LNCAP (cell line): Measurements from ENCODE around the gene ACD.

ENCODE experiments used
- CTCF ChIP-seq: fragments of 450-650 bp; IDR thresholded peaks from 2 replicates; pipeline ENCODE4 v1.5.1; 2017; ENCODE audit warnings: mild to moderate bottlenecking

The ACD gene

GRCh38 chr16:67663151-67663876 lies 3.3 kb upstream of the ACD start:
- 0 out of 2 replicates have a peak, but pooled peaks have one; percentile 9 for TF ChIP-seq CTCF

- TF ChIP-seq CTCF, result no peak
These were observed 2.6 kb upstream of the ACD start for GRCh38 chr16:67662653-67663010.

- no peak for TF ChIP-seq CTCF
These were observed 2.0 kb upstream of the ACD start for GRCh38 chr16:67661886-67662652.

- TF ChIP-seq CTCF, result no peak
These were observed 1.2 kb upstream of the ACD start for GRCh38 chr16:67661101-67661761.

GRCh38 chr16:67660564-67661028 lies 536 bp upstream of the ACD start, which contains the start of gene PARD6A:
TSS of gene PARD6A (plus strand) at chr16:67660960. CDS start at chr16:67661039, 79 bp downstream.
- no peak for TF ChIP-seq CTCF

GRCh38 chr16:67658849-67659674 lies 998 bp downstream of the ACD start:
- no peak for TF ChIP-seq CTCF
